ENCODE results near the gene SPATA46. TPM values are rescaled to one million over a fixed set of nuclear protein-coding genes. Genes with fewer than 3 reads are reported as not detected.

Gene SPATA46
- total and polyA plus RNA-seq, 2 donors (not counting 1 experiment from before 2014, with no cell fraction given), result not detected

- H3K9me3 Mint-ChIP-seq (ENCODE audit: insufficient read depth), result no peaks in the 10 kb centered on the region
- Histone ChIP-seq H3K27ac (ENCODE audit: low read length in 2 of 2) (no peak overlapping the region), H3K4me3 (ENCODE audit: control extremely low read depth in 1 of 5, extremely low read depth in 1 of 5, insufficient read depth in 1 of 5, low read depth in 2 of 5, low read length in 4 of 5) (no peak overlapping the region), H3K4me1 (ENCODE audit: control insufficient read depth in 2 of 2, insufficient read depth in 2 of 2, low read length in 2 of 2) (no peaks in the 10 kb centered on the region), H3K9me3 (ENCODE audit: control extremely low read depth in 1 of 3, control insufficient read depth in 2 of 3, insufficient read depth in 1 of 3, low read length in 2 of 3) (no peaks in the 10 kb centered on the region), H2AFZ (ENCODE audit: insufficient read depth, low read depth, low read length, poor library complexity, severe bottlenecking) (no peak overlapping the region), H3K27me3 (replicated peaks in 1 of 4; ENCODE audit: control extremely low read depth in 1 of 4, control insufficient read depth in 3 of 4, insufficient read depth in 4 of 4, low read length in 3 of 4) (no peaks in the 10 kb centered on the region), H3K36me3 (replicated peaks in 1 of 2; ENCODE audit: control extremely low read depth in 1 of 2, control insufficient read depth in 1 of 2, extremely low read depth in 1 of 2, insufficient read depth in 2 of 2, low read length in 1 of 2) (no peaks in the 10 kb centered on the region), H3K79me2 (ENCODE audit: control insufficient read depth, insufficient read depth, low read length) (no peaks in the 10 kb centered on the region), H3K9ac (ENCODE audit: low read length) (no peak overlapping the region), H4K20me1 (ENCODE audit: control insufficient read depth, insufficient read depth, low read length, poor library complexity, severe bottlenecking) (no peaks in the 10 kb centered on the region), H3K4me2 (replicated peaks; ENCODE audit: low read depth, low read length, poor library complexity, severe bottlenecking) (no peak overlapping the region)
- 87% methylated on average over 3 of the region's 3 CpGs for WGBS (ENCODE audit: insufficient coverage)
- DNase-seq, result no peak
- no peak overlapping the region for H3K4me3 Mint-ChIP-seq
- ATAC-seq (ENCODE audit: low read depth), result no peak
- TF ChIP-seq EZH2 (IDR thresholded peaks at IDR 0.05; ENCODE audit: borderline replicate concordance, insufficient read depth, low read depth, low read length, poor library complexity, severe bottlenecking) (no peak), CTCF (IDR thresholded peaks at IDR 0.05) (no peak)
- intact Hi-C loops (cut with micrococcal nuclease), result no loop called here
- ChIA-PET CTCF (no interaction called here), POLR2A (no interaction called here)
- no peak overlapping the region for H3K27ac Mint-ChIP-seq
- H3K27me3 Mint-ChIP-seq, result peaks cover 22% of the 10 kb centered on the region
- H3K4me1 Mint-ChIP-seq, result peaks cover 5% of the 10 kb centered on the region
These were observed 12.8 kb downstream of the SPATA46 start for GRCh38 chr1:162363823-162364222.

GRCh38 chr1:162361349-162361748, 15.3 kb downstream of the SPATA46 start:
- CTCF ChIA-PET, result no interaction called here
- H3K4me3 ChIP-seq (ENCODE audit: control extremely low read depth in 1 of 5, extremely low read depth in 1 of 5, insufficient read depth in 1 of 5, low read depth in 2 of 5, low read length in 4 of 5), result no peak overlapping the region
- WGBS (ENCODE audit: insufficient coverage), result 92% methylated on average over 5 of the region's 5 CpGs
- TF ChIP-seq CTCF (IDR thresholded peaks at IDR 0.05) (no peak), EZH2 (IDR thresholded peaks at IDR 0.05; ENCODE audit: borderline replicate concordance, insufficient read depth, low read depth, low read length, poor library complexity, severe bottlenecking) (no peak)
- no peaks in the 10 kb centered on the region for H3K36me3 ChIP-seq (replicated peaks in 1 of 2; ENCODE audit: control extremely low read depth in 1 of 2, control insufficient read depth in 1 of 2, extremely low read depth in 1 of 2, insufficient read depth in 2 of 2, low read length in 1 of 2)
- Mint-ChIP-seq H3K27ac (no peak overlapping the region), H3K27me3 (peaks cover 33% of the 10 kb centered on the region), H3K4me1 (peaks cover 5% of the 10 kb centered on the region), H3K4me3 (no peak overlapping the region), H3K9me3 (ENCODE audit: insufficient read depth) (no peaks in the 10 kb centered on the region)
- ATAC-seq (ENCODE audit: low read depth) (no peak), DNase-seq (no peak)
- H3K27me3 ChIP-seq (replicated peaks in 1 of 4; ENCODE audit: control extremely low read depth in 1 of 4, control insufficient read depth in 3 of 4, insufficient read depth in 4 of 4, low read length in 3 of 4), result no peaks in the 10 kb centered on the region
- no peak overlapping the region for H3K27ac ChIP-seq (ENCODE audit: low read length in 2 of 2)
- intact Hi-C loops (cut with micrococcal nuclease), result no loop called here
- H2AFZ ChIP-seq (ENCODE audit: insufficient read depth, low read depth, low read length, poor library complexity, severe bottlenecking), result no peak overlapping the region
- H3K4me2 ChIP-seq (replicated peaks; ENCODE audit: low read depth, low read length, poor library complexity, severe bottlenecking), result no peak overlapping the region
- POLR2A ChIA-PET, result no interaction called here
- H3K9ac ChIP-seq (ENCODE audit: low read length), result no peak overlapping the region
- no peaks in the 10 kb centered on the region for H3K79me2 ChIP-seq (ENCODE audit: control insufficient read depth, insufficient read depth, low read length)
- H3K9me3 ChIP-seq (ENCODE audit: control extremely low read depth in 1 of 3, control insufficient read depth in 2 of 3, insufficient read depth in 1 of 3, low read length in 2 of 3), result no peaks in the 10 kb centered on the region
- no peaks in the 10 kb centered on the region for H4K20me1 ChIP-seq (ENCODE audit: control insufficient read depth, insufficient read depth, low read length, poor library complexity, severe bottlenecking)
- H3K4me1 ChIP-seq (ENCODE audit: control insufficient read depth in 2 of 2, insufficient read depth in 2 of 2, low read length in 2 of 2), result no peaks in the 10 kb centered on the region

Data from B cell (primary cell).